Mesenchymal stem cell (in vitro differentiated cells and primary cell): ENCODE data around the gene KLHL41. TPM values are rescaled to one million over a fixed set of nuclear protein-coding genes. Genes with fewer than 3 reads are reported as not detected.

Experiments
- DNase-seq: peaks from one replicate; pipeline ENCODE4 v3.0.0-alpha.2; 2013
- H2AFZ ChIP-seq: one replicate; pipeline ENCODE4 v1.6.1; 2013; ENCODE audit warnings: low read depth, mild to moderate bottlenecking, control low read depth, inconsistent platforms, low read length, moderate library complexity
- H2AK5ac ChIP-seq: 2 replicates; pipeline ENCODE4 v1.6.1; 2013; ENCODE audit warnings: low read length, moderate library complexity, mild to moderate bottlenecking, inconsistent platforms; ENCODE audit not compliant: severe bottlenecking
- H2BK120ac ChIP-seq: one replicate; pipeline ENCODE4 v1.6.1; 2013; ENCODE audit warnings: low read depth, mild to moderate bottlenecking, inconsistent platforms, low read length, moderate library complexity
- H2BK12ac ChIP-seq, 2 experiments: one replicate each; pipeline ENCODE4 v1.6.1; 2013; ENCODE audit warnings: inconsistent platforms in 2 of 2, low read length in 2 of 2, mild to moderate bottlenecking in 2 of 2, moderate library complexity in 2 of 2, control low read depth in 1 of 2
- H2BK15ac ChIP-seq: one replicate; pipeline ENCODE4 v1.6.1; 2013; ENCODE audit warnings: mild to moderate bottlenecking, low read depth, inconsistent platforms; ENCODE audit not compliant: poor library complexity, severe bottlenecking
- H2BK5ac ChIP-seq: 2 replicates; pipeline ENCODE4 v1.6.1; 2013; ENCODE audit warnings: low read depth, mild to moderate bottlenecking, low read length, control low read depth, inconsistent platforms; ENCODE audit not compliant: poor library complexity, severe bottlenecking
- H3K14ac ChIP-seq, 2 experiments: one replicate each; pipeline ENCODE4 v1.6.1; 2013; ENCODE audit warnings: inconsistent platforms in 2 of 2, low read length in 2 of 2, control low read depth in 1 of 2, mild to moderate bottlenecking in 1 of 2, moderate library complexity in 1 of 2
- H3K18ac ChIP-seq, 2 experiments: one replicate each; pipeline ENCODE4 v1.6.1; 2013; ENCODE audit warnings: inconsistent platforms in 2 of 2, low read length in 2 of 2, control low read depth in 1 of 2, low read depth in 1 of 2, mild to moderate bottlenecking in 1 of 2
- H3K23ac ChIP-seq, 2 experiments: one replicate each; pipeline ENCODE4 v1.6.1; 2013; ENCODE audit warnings: inconsistent platforms in 2 of 2, low read length in 2 of 2, mild to moderate bottlenecking in 2 of 2, moderate library complexity in 2 of 2, control low read depth in 1 of 2
- H3K27ac ChIP-seq: 2 replicates; pipeline ENCODE4 v1.5.1; 2013; ENCODE audit warnings: mild to moderate bottlenecking, moderate library complexity, low read length, control low read depth, inconsistent platforms; ENCODE audit not compliant: poor library complexity, severe bottlenecking
- H3K27me3 ChIP-seq, 2 experiments: 2 replicates each; pipeline versions ENCODE4 v1.6.1 to v1.7.0; 2013; ENCODE audit warnings: low read length in 2 of 2, mild to moderate bottlenecking in 2 of 2, moderate library complexity in 2 of 2, control low read depth in 1 of 2, inconsistent platforms in 1 of 2; ENCODE audit not compliant: control insufficient read depth in 1 of 2, insufficient read depth in 1 of 2
- H3K36me3 ChIP-seq, 2 experiments: 2 replicates each; pipeline versions ENCODE4 v1.6.1 to v1.7.0; 2013; ENCODE audit warnings: low read length in 2 of 2, control low read depth in 1 of 2, inconsistent platforms in 1 of 2, low read depth in 1 of 2, mild to moderate bottlenecking in 1 of 2; ENCODE audit not compliant: insufficient read depth in 2 of 2, control insufficient read depth in 1 of 2
- H3K4ac ChIP-seq, 2 experiments: one replicate each; pipeline ENCODE4 v1.6.1; 2013; ENCODE audit warnings: inconsistent platforms in 2 of 2, low read length in 2 of 2, mild to moderate bottlenecking in 2 of 2, moderate library complexity in 2 of 2, control low read depth in 1 of 2, low read depth in 1 of 2
- H3K4me1 ChIP-seq: 2 replicates; pipeline ENCODE4 v1.6.1; 2013; ENCODE audit warnings: low read depth, low read length, control low read depth; ENCODE audit not compliant: control insufficient read depth, insufficient read depth
- H3K4me2 ChIP-seq: 2 replicates; pipeline ENCODE4 v1.6.1; 2013; ENCODE audit warnings: low read length, mild to moderate bottlenecking, inconsistent platforms; ENCODE audit not compliant: poor library complexity, severe bottlenecking
- H3K4me3 ChIP-seq, 2 experiments: 2 replicates each; pipeline versions ENCODE4 v1.5.1 to v1.7.0; 2013; ENCODE audit warnings: low read length in 2 of 2, mild to moderate bottlenecking in 2 of 2, control low read depth in 1 of 2, low read depth in 1 of 2; ENCODE audit not compliant: insufficient read depth in 1 of 2
- H3K79me1 ChIP-seq: replicated peaks from 2 replicates; pipeline ENCODE4 v1.6.1; 2013; ENCODE audit warnings: mild to moderate bottlenecking, control low read depth, low read length, inconsistent platforms; ENCODE audit not compliant: poor library complexity, severe bottlenecking
- H3K9ac ChIP-seq: 2 replicates; pipeline ENCODE4 v1.7.0; 2013; ENCODE audit warnings: mild to moderate bottlenecking, low read length, moderate library complexity
- H3K9me3 ChIP-seq: 2 replicates; pipeline ENCODE4 v1.7.0; 2013; ENCODE audit warnings: mild to moderate bottlenecking, low read length; ENCODE audit not compliant: control insufficient read depth
- H4K8ac ChIP-seq: one replicate; pipeline ENCODE4 v1.6.1; 2013; ENCODE audit warnings: inconsistent platforms, mild to moderate bottlenecking, low read length, moderate library complexity
- H4K91ac ChIP-seq: one replicate; pipeline ENCODE4 v1.6.1; 2013; ENCODE audit warnings: mild to moderate bottlenecking, low read length, inconsistent platforms
- WGBS: methylation state at CpG from one replicate; pipeline ENCODE4 v1.1.7; 2013; ENCODE audit warnings: mixed read lengths; 5-methylcytosine and 5-hydroxymethylcytosine counted together
- polyA plus RNA-seq, 2 experiments: library from polyadenylated mRNA; stranded (reverse); fragments of 200-250 nt; gene quantifications; one replicate each; pipeline ENCODE4 v1.2.3, GENCODE V29; 2013

The KLHL41 gene
- 0.14 TPM for polyA plus RNA-seq (2013, experiment 1 of 2)
- 0.21 TPM for polyA plus RNA-seq (2013, experiment 2 of 2)

DNA sequence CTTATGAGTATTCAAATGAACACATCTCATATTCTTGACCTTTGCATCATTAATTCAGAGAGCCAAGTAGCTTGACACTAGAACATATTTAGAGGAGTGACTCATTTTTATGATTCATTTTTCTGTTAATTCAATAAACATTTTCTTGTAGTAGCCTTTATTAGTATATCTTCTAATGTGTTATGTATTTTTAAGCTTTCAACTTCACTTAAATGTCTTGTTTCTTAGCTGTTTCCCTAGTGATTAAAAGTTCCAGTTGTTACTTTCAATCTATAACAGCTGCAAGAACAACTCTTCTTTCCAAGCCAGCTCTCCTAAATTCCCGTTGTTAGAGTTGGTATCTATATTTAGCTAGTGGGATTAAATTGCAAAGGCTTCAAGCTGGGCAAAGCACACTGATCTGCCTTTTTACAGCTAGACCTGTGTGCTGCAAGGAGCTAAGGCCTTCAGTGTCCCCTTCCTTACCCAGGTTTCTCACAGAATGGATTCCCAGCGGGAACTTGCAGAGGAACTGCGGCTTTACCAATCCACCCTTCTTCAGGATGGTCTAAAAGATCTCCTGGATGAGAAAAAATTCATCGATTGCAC, at the start of gene KLHL41:
TSS of gene KLHL41 (plus strand) at position 405 of the 588 bp plus-strand sequence. CDS start at position 482, 77 bp downstream.
- no peaks in the 10 kb centered on the region for H3K9me3 ChIP-seq
- WGBS: 93% methylated on average over 4 of the region's 4 CpGs
- no peaks in the 10 kb centered on the region for H3K4me1 ChIP-seq

DNA sequence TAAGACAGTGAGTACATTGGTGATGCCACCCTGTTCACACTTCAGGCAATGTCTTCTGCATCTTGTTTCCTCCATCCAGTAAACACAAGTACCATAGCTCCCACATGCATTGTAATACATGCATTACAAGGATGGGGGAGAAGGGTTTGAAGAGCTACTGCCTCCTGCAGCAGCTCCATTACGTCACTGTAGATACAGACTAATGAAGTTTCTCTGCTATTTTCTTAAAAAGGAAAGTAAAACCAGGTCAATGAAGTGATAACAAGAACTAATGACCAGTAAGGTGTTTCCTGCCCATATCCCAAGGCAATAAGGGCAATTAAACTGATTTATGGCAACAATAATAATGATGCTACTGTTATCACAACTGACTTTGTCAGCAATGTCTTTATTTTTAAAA, 48.4 kb upstream of the KLHL41 start:
- Histone ChIP-seq H3K4me2 (no peak overlapping the region), H3K9ac (no peak overlapping the region)

More for the DNA sequence above, at the start of gene KLHL41:
- peaks cover 1 to 10% of the 10 kb centered on the region in 2 experiments for H3K36me3 ChIP-seq
- no peak within 1 kb of the TSS for H3K4me2 ChIP-seq
- H3K27ac ChIP-seq: no peak within 1 kb of the TSS
- H2BK120ac ChIP-seq: no peak within 1 kb of the TSS
- no peak for DNase-seq
- no peak within 1 kb of the TSS for H2BK5ac ChIP-seq
- no peak within 1 kb of the TSS for H4K8ac ChIP-seq
- H2BK12ac ChIP-seq: no peak within 1 kb of the TSS
- no peaks in the 10 kb centered on the region for H3K27me3 ChIP-seq
- no peak within 1 kb of the TSS for H4K91ac ChIP-seq
- no peak within 1 kb of the TSS for H2BK15ac ChIP-seq
- H3K9ac ChIP-seq: peak within 1 kb of the TSS; percentile 46
- no peak within 1 kb of the TSS for H3K18ac ChIP-seq
- no peak within 1 kb of the TSS for H2AK5ac ChIP-seq
- H3K23ac ChIP-seq: no peak within 1 kb of the TSS
- peak within 1 kb of the TSS in 1 of 2 experiments; percentile 23 for H3K4me3 ChIP-seq
- H3K14ac ChIP-seq: no peak within 1 kb of the TSS
- H3K79me1 ChIP-seq: no peaks in the 10 kb centered on the region
- H2AFZ ChIP-seq: no peak within 1 kb of the TSS
- H3K4ac ChIP-seq: no peak within 1 kb of the TSS

DNA sequence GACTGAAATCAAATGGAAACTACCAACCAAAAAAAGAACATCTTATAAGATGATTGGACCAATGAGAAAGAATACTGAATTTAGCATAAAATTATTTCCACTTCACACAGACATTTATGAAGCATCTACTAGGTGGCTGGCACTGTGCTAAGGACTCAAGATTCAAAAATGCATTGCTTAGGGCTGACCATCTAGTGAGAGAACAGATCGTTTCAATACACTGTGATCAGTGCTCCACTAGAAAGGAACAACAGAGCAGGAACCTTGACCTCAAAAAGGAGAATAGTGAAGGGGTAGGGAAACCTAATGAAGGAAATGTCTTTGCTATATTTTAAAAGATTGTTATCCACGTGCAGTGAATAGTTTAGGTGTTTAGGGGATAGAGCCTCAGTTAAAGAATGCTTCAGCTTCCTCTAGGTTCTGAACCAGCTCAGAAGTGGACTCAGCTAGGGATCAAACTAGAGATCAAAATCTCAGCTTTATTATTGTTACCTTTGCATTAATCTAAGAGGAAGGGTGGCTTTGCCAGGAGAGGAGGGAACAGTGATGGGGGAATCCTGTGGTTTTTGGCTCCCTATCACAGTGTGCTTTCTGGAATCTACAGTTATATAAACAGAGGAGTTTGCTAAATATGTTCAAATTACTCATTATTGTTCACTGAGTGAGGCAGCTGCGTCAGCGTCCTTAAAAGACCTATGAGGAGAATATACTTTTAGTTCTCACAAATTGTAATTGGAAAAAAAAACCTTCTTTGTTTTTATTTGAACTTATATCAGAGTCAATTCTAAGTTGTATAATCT, 46.4 kb upstream of the KLHL41 start:
- Histone ChIP-seq H3K36me3 (no peaks in the 10 kb centered on the region), H3K79me1 (no peaks in the 10 kb centered on the region), H3K27ac (no peak overlapping the region), H4K91ac (no peak overlapping the region), H2BK5ac (no peak overlapping the region), H3K9me3 (no peaks in the 10 kb centered on the region), H3K14ac (no peak overlapping the region), H2AK5ac (no peak overlapping the region), H3K23ac (no peak overlapping the region), H3K4ac (no peak overlapping the region), H3K9ac (peak overlapping the region; percentile 67), H2BK12ac (no peak overlapping the region), H2BK120ac (no peak overlapping the region), H2AFZ (no peak overlapping the region), H3K4me1 (no peaks in the 10 kb centered on the region), H3K4me2 (no peak overlapping the region), H3K18ac (no peak overlapping the region), H3K27me3 (no peaks in the 10 kb centered on the region), H2BK15ac (no peak overlapping the region), H4K8ac (no peak overlapping the region), H3K4me3 (peak overlapping the region in 1 of 2 experiments; percentile 33)
- DNase-seq: peak; percentile 63
- WGBS: 55% methylated on average over 2 of the region's 4 CpGs

More for the DNA sequence above, 48.4 kb upstream of the KLHL41 start:
- no peak overlapping the region for H3K4me3 ChIP-seq
- H2AK5ac ChIP-seq: no peak overlapping the region
- DNase-seq: no peak
- no peak overlapping the region for H3K4ac ChIP-seq
- no peaks in the 10 kb centered on the region for H3K79me1 ChIP-seq
- H3K27ac ChIP-seq: no peak overlapping the region
- H3K36me3 ChIP-seq: no peaks in the 10 kb centered on the region
- no peak overlapping the region for H3K18ac ChIP-seq
- H2AFZ ChIP-seq: no peak overlapping the region
- no peak overlapping the region for H4K91ac ChIP-seq
- WGBS: 100% methylated on average over 1 of the region's 1 CpG
- no peak overlapping the region for H3K14ac ChIP-seq
- no peaks in the 10 kb centered on the region for H3K9me3 ChIP-seq
- H3K23ac ChIP-seq: no peak overlapping the region
- no peak overlapping the region for H2BK120ac ChIP-seq
- no peak overlapping the region for H2BK12ac ChIP-seq
- H4K8ac ChIP-seq: no peak overlapping the region
- no peaks in the 10 kb centered on the region for H3K27me3 ChIP-seq
- no peak overlapping the region for H2BK15ac ChIP-seq
- H3K4me1 ChIP-seq: no peaks in the 10 kb centered on the region
- no peak overlapping the region for H2BK5ac ChIP-seq

DNA sequence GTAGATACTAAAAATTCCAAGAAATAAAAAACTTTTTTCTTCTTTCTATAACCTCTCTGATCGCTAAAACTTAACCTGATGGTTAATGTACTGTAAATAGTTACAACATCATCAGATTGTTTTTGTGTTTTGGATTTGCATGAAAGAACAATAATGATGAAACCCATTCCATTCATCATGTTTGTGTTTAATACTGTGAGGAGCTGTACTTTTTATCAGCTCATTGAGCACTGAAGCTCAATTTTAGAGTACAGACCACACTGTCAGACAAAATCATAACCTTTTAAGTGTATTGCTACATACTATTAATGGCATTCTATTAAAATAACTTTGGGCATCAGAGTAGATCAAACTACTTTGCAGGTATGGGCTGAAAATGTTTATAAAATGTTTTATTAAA, 45.0 kb upstream of the KLHL41 start:
- Histone ChIP-seq H3K4ac (no peak overlapping the region), H3K9ac (no peak overlapping the region), H3K79me1 (no peaks in the 10 kb centered on the region), H2AFZ (no peak overlapping the region), H2AK5ac (no peak overlapping the region), H3K4me2 (no peak overlapping the region), H3K36me3 (no peaks in the 10 kb centered on the region), H4K91ac (no peak overlapping the region), H2BK12ac (no peak overlapping the region), H3K27me3 (no peaks in the 10 kb centered on the region), H3K27ac (no peak overlapping the region), H3K9me3 (no peaks in the 10 kb centered on the region), H3K4me1 (no peaks in the 10 kb centered on the region), H4K8ac (no peak overlapping the region), H2BK15ac (no peak overlapping the region), H3K18ac (no peak overlapping the region), H3K14ac (no peak overlapping the region), H2BK120ac (no peak overlapping the region), H2BK5ac (no peak overlapping the region), H3K4me3 (no peak overlapping the region), H3K23ac (no peak overlapping the region)
- DNase-seq: no peak
- WGBS: no CpG with 5 or more reads among the region's 1 CpG
